Mesothelial cell of epicardium (in vitro differentiated cells): ENCODE measurements around the gene AKT1S1. TPM values are rescaled to one million over a fixed set of nuclear protein-coding genes. Genes with fewer than 3 reads are reported as not detected.
A peak's percentile ranks its signal among the peaks of the same experiment; 100 is the strongest.

ENCODE experiments used
- DNase-seq, 2 experiments: peaks; one replicate each; pipeline ENCODE4 v3.0.0; 2021; ENCODE audit warnings: low spot score in 2 of 2; ENCODE audit not compliant: unreplicated experiment in 2 of 2
- H3K27ac Mint-ChIP-seq: 2 replicates; pipeline ENCODE4 v1.8.0; 2021; ENCODE audit warnings: mixed read lengths
- H3K27me3 Mint-ChIP-seq: 2 replicates; pipeline ENCODE4 v1.8.0; 2021; ENCODE audit warnings: low read depth, mixed read lengths
- H3K36me3 Mint-ChIP-seq: 2 replicates; pipeline ENCODE4 v1.8.0; 2021; ENCODE audit warnings: mixed read lengths
- H3K4me1 Mint-ChIP-seq: 2 replicates; pipeline ENCODE4 v1.8.0; 2021; ENCODE audit warnings: mixed read lengths
- H3K4me3 Mint-ChIP-seq: 2 replicates; pipeline ENCODE4 v1.8.0; 2021; ENCODE audit warnings: mild to moderate bottlenecking, moderate library complexity, mixed read lengths
- H3K9me3 Mint-ChIP-seq: 2 replicates; pipeline ENCODE4 v1.8.0; 2021; ENCODE audit warnings: mixed read lengths
- CTCF ChIP-seq: fragments of 200-600 bp; sonication (generic); IDR thresholded peaks from one replicate; pipeline ENCODE4 v1.5.0; 2021; ENCODE audit warnings: antibody characterized with exemption; ENCODE audit not compliant: unreplicated experiment
- total RNA-seq: library from RNA; stranded (reverse); gene quantifications from 3 replicates; pipeline ENCODE4 v1.2.1, GENCODE V29; 2021

AKT1S1 gene
- total RNA-seq, 1 donor from 2014 or later, result 41.8 TPM

GRCh38 chr19:49878744-49879070 is 1.6 kb upstream of the AKT1S1 start:
- Mint-ChIP-seq H3K4me3 (no peak overlapping the region), H3K27me3 (no peaks in the 10 kb centered on the region), H3K9me3 (no peaks in the 10 kb centered on the region), H3K4me1 (peaks cover 19% of the 10 kb centered on the region), H3K36me3 (peaks cover 26% of the 10 kb centered on the region), H3K27ac (no peak overlapping the region)
- no peak for TF ChIP-seq CTCF
- DNase-seq, result no peak

- H3K4me3 Mint-ChIP-seq, result no peak overlapping the region
- no peaks in the 10 kb centered on the region for H3K9me3 Mint-ChIP-seq
- H3K36me3 Mint-ChIP-seq, result peaks cover 20% of the 10 kb centered on the region
- peak; percentile 97 for DNase-seq
- no peak for TF ChIP-seq CTCF
- H3K27ac Mint-ChIP-seq, result no peak overlapping the region
- no peaks in the 10 kb centered on the region for H3K27me3 Mint-ChIP-seq
- peaks cover 19% of the 10 kb centered on the region for H3K4me1 Mint-ChIP-seq
Measured at GRCh38 chr19:49877879-49878743, 956 bp upstream of the AKT1S1 start.

- H3K4me3 Mint-ChIP-seq, result no peak overlapping the region
- H3K27me3 Mint-ChIP-seq, result no peaks in the 10 kb centered on the region
- H3K4me1 Mint-ChIP-seq, result peaks cover 26% of the 10 kb centered on the region
- no peak overlapping the region for H3K27ac Mint-ChIP-seq
- DNase-seq, result peak; percentile 95 to 97
- no peaks in the 10 kb centered on the region for H3K9me3 Mint-ChIP-seq
- H3K36me3 Mint-ChIP-seq, result peaks cover 15% of the 10 kb centered on the region
- no peak for TF ChIP-seq CTCF
Measured at GRCh38 chr19:49876422-49877019, 634 bp downstream of the AKT1S1 start.

GRCh38 chr19:49875857-49876421 is 1.2 kb downstream of the AKT1S1 start:
- peaks cover 12% of the 10 kb centered on the region for H3K36me3 Mint-ChIP-seq
- no peak overlapping the region for H3K4me3 Mint-ChIP-seq
- no peaks in the 10 kb centered on the region for H3K27me3 Mint-ChIP-seq
- no peaks in the 10 kb centered on the region for H3K9me3 Mint-ChIP-seq
- peaks cover 26% of the 10 kb centered on the region for H3K4me1 Mint-ChIP-seq
- TF ChIP-seq CTCF, result no peak
- H3K27ac Mint-ChIP-seq, result no peak overlapping the region
- peak in 1 of 2 experiments; percentile 65 for DNase-seq

- Mint-ChIP-seq H3K9me3 (no peaks in the 10 kb centered on the region), H3K4me3 (no peak overlapping the region), H3K27ac (no peak overlapping the region), H3K36me3 (peaks cover 7% of the 10 kb centered on the region), H3K4me1 (peaks cover 30% of the 10 kb centered on the region), H3K27me3 (no peaks in the 10 kb centered on the region)
- no peak for DNase-seq
- TF ChIP-seq CTCF, result no peak
Measured at GRCh38 chr19:49875177-49875576, 2.0 kb downstream of the AKT1S1 start.
